ENCODE measurements around the gene GNG14. TPM values are rescaled to one million over a fixed set of nuclear protein-coding genes. Genes with fewer than 3 reads are reported as not detected.

The GNG14 gene
- total RNA-seq, 1 donor from 2014 or later, result not detected

Other genes with a start within 250 kb of the GNG14 start
- 2.0 TPM for gene ZNF443, start 247.0 kb upstream of the GNG14 start, total RNA-seq
- gene ZNF709, start 203.2 kb upstream of the GNG14 start, total RNA-seq, result 0.94 TPM
- gene ZNF564, start 136.5 kb upstream of the GNG14 start, total RNA-seq, result 9.3 TPM
- 5.1 TPM for gene ZNF490, start 77.2 kb upstream of the GNG14 start, total RNA-seq
- gene ZNF791, start 77.1 kb upstream of the GNG14 start, total RNA-seq, result 14.8 TPM
- gene MAN2B1, start 21.3 kb upstream of the GNG14 start, total RNA-seq, result 20.6 TPM
- 10.0 TPM for gene WDR83, start 21.2 kb upstream of the GNG14 start, total RNA-seq
- 49.0 TPM for gene DHPS, start 6.1 kb upstream of the GNG14 start, total RNA-seq
- 2.2 TPM for gene FBXW9, start 8.6 kb downstream of the GNG14 start, total RNA-seq
- 50.4 TPM for gene TNPO2, start 35.9 kb downstream of the GNG14 start, total RNA-seq
- gene TRIR, start 46.7 kb downstream of the GNG14 start, total RNA-seq, result 111 TPM
- gene GET3, start 49.5 kb downstream of the GNG14 start, total RNA-seq, result 58.4 TPM
- gene BEST2, start 63.8 kb downstream of the GNG14 start, total RNA-seq, result not detected
- gene HOOK2, start 87.6 kb downstream of the GNG14 start, total RNA-seq, result 101 TPM
- 97.7 TPM for gene JUNB, start 103.5 kb downstream of the GNG14 start, total RNA-seq
- 595 TPM for gene PRDX2, start 113.8 kb downstream of the GNG14 start, total RNA-seq
- gene THSD8, start 114.1 kb downstream of the GNG14 start, total RNA-seq, result 0.94 TPM
- gene RNASEH2A, start 118.6 kb downstream of the GNG14 start, total RNA-seq, result 4.4 TPM
- not detected for gene RTBDN, start 146.6 kb downstream of the GNG14 start, total RNA-seq
- 0.65 TPM for gene MAST1, start 150.5 kb downstream of the GNG14 start, total RNA-seq
- 21.3 TPM for gene DNASE2, start 193.5 kb downstream of the GNG14 start, total RNA-seq
- gene KLF1, start 199.2 kb downstream of the GNG14 start, total RNA-seq, result 0.38 TPM
- gene GCDH, start 203.2 kb downstream of the GNG14 start, total RNA-seq, result 33.2 TPM
- gene SYCE2, start 231.3 kb downstream of the GNG14 start, total RNA-seq, result not detected
- 36.3 TPM for gene FARSA, start 245.7 kb downstream of the GNG14 start, total RNA-seq